Dedifferentiated amniotic fluid mesenchymal stem cell (primary cell): ENCODE data around the gene NYAP2.

Experiments
- DNase-seq: peaks from one replicate; pipeline ENCODE4 v3.0.0-alpha.2; 2016; ENCODE audit errors: extremely low spot score

The NYAP2 gene

GRCh38 chr2:225620227-225620626, 220.7 kb downstream of the NYAP2 start:
- no peak for DNase-seq

GRCh38 chr2:225630824-225631533, 231.5 kb downstream of the NYAP2 start:
- no peak for DNase-seq

DNA sequence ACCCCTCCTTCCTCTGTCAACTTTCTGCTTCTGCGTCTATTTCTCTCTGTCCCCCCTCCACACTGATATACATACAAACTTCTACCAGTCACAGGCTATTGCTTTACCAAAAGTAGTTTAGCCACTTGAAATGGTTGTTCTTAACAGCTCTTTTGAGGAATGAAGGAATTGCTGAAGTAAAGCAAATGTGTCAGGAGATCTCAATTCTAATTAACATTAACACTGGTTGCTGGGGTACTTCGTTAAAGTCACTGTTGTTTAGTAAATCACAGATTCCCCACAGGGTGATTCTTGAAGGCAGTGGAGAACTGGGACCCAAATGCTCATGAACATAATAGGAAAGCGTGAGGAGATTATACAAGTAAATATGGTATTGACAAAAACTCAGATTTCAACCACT, 232.8 kb downstream of the NYAP2 start:
- DNase-seq, result no peak

GRCh38 chr2:225636558-225636957, 237.0 kb downstream of the NYAP2 start:
- DNase-seq, result no peak

DNA sequence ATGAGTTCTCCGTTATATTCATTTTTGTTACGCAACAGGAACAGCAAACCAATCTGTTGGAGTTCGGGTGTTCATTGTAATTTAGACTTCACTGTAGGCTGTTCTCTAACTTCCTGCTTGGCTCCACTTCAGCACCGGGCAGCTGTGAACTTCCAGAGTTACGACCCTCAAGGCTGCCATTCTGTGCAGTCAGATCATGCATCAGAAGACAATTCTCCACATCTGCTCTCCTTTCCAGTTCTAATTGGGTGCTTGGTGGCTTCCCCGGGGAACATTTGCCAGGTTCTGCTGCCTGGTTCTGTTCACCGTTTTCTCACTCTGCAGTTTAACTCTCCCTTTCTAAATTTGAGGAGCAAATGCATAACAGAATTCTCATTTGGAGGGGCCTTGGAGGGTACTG, 237.7 kb downstream of the NYAP2 start:
- no peak for DNase-seq

DNA sequence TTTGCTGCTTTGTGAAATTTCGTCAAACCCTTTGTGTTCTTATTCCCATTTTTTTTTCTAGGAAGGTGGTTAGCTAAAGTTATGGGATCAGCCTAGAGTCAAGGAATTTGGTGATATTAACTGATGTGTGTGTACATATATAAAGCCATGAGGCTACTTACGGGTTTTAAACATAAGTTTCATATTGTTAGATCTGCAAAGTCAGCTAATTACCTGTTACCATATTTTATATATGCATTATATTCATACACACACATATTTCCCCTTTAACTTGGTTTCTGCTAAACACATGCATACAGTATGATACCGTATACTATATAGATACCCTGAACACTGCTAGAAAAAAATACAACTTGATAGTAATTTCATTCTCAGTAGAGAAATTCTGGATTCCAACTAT, 241.0 kb downstream of the NYAP2 start:
- DNase-seq, result no peak

DNA sequence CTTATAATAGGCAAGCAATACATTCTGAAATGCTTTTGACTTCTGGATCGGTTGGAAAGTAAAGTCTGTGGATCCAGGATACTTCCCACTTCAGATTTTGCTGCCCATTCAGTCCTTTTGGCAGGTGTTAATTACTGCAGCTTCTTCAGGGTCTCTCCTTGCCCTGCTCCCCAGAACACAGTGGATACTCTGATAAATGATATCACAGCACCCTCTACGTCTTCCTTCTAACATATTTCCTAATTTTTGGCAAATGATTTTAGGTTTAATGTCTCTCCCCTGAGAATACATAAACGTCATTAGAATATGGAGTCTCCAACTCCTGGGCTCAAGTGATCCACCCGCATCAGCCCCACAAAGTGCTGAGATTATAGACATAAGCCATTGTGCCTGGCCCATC, 249.8 kb downstream of the NYAP2 start:
- no peak for DNase-seq

DNA sequence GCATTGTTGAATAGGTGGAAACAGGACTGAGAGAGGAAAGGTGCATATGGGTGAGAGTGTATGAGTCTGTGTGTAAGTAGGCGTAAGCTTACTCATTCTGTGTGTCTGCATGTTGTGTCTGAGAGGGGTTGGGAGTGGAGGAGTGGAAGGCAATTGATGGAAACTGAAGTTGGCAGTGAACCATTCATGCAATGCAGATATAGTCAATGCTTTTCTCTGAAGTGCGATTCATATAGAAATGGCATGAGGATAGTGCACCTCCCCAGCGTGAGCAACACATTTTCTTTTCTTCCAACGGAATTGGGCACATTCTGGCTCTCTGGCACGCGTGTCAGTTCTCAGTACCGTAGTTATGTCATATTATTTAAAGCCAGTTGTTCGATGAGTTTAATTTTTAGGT, 250.5 kb downstream of the NYAP2 start:
- DNase-seq, result no peak

GRCh38 chr2:225660262-225661131, 261.0 kb downstream of the NYAP2 start:
- peak; percentile 63 for DNase-seq

DNA sequence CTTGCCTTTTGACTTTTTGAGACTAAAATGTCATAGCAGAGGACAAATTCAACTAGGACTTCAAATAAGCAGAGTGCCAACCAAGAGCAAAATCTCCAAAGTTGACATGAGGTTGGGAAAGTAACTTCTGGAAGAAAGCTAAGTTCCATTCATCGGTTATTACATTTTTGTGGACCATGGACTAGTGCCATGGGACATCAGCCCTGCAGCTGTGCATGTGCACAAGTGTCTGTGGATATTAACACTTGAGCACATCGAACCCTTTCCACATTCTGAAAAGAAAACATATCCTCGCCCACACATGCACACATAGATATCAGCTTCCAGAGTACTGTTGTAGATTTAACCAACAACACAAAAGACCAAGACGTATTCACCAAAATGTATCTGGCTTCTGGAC, 262.6 kb downstream of the NYAP2 start:
- no peak for DNase-seq

- no peak for DNase-seq
Measured at GRCh38 chr2:225667445-225667844, 267.9 kb downstream of the NYAP2 start.

- peak; percentile 64 for DNase-seq
Measured at GRCh38 chr2:225668606-225669266, 269.2 kb downstream of the NYAP2 start.

GRCh38 chr2:225670111-225670974, 270.8 kb downstream of the NYAP2 start:
- DNase-seq, result peak; percentile 73

DNA sequence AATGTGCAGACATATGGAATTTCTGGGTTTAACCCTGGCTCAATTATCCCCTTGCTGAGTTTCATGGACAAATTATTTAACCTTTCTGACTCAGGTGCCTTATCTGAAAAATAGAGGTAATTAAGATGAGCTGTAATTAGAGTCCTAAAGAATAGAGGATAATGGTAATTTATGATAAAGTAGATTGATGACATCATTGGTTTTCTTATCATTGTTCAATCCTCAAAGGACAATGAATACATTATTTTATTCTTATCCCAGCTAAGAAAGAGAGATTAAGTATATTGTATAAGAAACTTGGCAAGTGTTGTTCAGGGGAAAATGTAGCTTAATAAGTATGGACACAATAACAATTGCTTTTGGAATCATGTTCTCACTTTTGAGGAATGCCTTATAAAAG, 279.3 kb downstream of the NYAP2 start:
- no peak for DNase-seq

DNA sequence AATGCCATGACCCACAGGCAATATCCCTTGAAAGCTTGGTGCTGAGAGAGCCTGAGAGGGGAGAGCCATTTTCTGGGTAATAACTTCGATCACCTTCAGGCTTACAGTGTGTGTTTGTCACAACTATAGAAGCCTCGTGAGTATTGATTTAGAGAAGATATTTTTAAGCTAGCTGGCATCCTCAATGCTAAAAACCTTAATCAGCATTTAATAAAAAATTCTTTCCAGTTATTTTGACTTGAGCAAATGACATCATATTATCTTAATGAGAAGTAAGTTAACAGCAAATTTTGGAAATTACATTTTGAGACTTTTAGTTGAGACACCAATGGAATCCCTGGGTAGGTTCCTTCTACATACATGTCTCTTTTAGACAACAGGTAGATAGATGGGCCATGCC, 283.7 kb downstream of the NYAP2 start:
- DNase-seq, result no peak

DNA sequence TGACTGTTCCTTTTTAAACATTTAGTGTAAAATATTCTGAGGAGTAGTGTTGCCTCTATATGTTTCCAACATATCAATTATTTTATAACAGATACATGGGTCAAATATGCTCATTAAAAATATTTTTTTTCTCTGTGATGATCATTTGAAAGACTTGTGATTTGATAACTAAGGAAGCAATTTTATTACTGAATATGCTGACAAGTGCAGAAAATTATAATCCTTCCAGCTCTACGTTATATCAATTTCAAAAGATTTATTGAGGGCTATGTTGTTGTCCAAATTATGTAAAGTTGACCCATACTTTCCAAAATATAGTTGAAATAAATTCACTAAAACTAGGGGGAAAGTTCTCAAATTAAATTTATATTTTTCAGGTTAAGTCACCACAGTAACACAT, 290.6 kb downstream of the NYAP2 start:
- DNase-seq, result no peak

DNA sequence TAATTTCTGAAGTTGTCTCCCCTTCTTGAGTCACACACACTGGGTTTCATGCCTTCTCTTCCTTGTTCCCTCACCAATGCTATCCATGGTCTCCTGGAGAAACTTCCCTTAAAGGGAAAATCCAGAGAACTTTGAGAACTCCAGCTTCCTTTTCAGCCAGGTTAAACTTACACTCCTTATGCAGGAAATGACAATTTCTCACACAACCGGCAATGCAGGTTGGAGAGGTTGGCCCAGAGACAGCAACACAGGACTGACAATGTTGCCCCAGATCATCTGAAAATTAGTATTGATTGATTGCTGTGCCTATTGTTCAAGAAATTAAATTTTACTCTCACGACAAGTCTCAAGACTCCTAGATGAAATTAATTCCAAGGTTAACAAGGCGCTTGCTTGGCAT, 292.2 kb downstream of the NYAP2 start:
- no peak for DNase-seq

DNA sequence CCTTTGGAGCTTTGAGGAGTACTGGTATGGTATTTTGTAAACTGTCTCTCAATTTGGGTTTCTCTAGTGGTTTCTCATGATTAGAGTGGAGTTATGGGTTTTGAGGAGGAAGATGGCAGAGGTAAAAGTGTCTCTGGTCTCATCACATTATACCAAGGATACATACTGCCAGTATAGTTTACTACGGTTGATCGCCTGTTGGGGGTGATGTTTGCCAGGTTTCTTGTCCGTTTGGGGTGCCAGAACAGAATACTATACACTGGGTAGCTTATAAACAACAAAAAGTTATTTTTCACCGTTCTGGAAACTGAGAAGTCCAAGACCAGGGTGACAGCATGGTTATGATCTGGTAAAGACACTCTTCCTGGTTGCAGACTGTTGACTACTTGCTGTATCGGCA, 293.7 kb downstream of the NYAP2 start:
- no peak for DNase-seq

DNA sequence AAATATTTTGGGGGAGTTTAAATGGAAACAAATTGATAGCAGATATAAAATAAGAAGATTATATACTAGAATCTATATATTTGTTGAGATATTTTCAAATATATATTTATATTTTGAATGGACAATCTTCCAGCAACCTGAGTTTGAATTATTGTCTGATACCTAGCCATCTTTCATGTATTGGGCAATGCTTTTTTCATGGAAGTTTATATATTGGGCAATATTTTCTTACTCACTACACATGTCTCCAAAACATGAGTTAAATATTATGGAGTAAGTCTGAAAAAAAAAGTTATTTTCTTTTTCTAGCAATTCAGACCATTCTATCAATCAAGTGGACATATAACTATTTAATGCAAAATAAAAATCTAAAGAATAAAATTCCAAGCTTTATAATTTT, 295.2 kb downstream of the NYAP2 start:
- no peak for DNase-seq

GRCh38 chr2:225697936-225698335, 298.4 kb downstream of the NYAP2 start:
- DNase-seq, result no peak
